ENCODE results near the gene ITGB1.

Gene ITGB1

GRCh38 chr10:32955299-32955772 lies 2.7 kb downstream of the ITGB1 start:
- no peak for DNase-seq (ENCODE audit: low read depth)

GRCh38 chr10:32954545-32955298 lies 3.3 kb downstream of the ITGB1 start:
- DNase-seq (ENCODE audit: low read depth) = no peak

- no peak for DNase-seq (ENCODE audit: low read depth)
Measured at GRCh38 chr10:32954080-32954479, 4.0 kb downstream of the ITGB1 start.

- no peak for DNase-seq (ENCODE audit: low read depth)
Measured at GRCh38 chr10:32953277-32953927, 4.6 kb downstream of the ITGB1 start.

- no peak for DNase-seq (ENCODE audit: low read depth)
Measured at GRCh38 chr10:32952541-32953276, 5.3 kb downstream of the ITGB1 start.

GRCh38 chr10:32952094-32952493 lies 5.9 kb downstream of the ITGB1 start:
- no peak for DNase-seq (ENCODE audit: low read depth)

- no peak for DNase-seq (ENCODE audit: low read depth)
Measured at GRCh38 chr10:32951111-32951510, 6.9 kb downstream of the ITGB1 start.

- no peak for DNase-seq (ENCODE audit: low read depth)
Measured at GRCh38 chr10:32950591-32951108, 7.4 kb downstream of the ITGB1 start.

- DNase-seq (ENCODE audit: low read depth) = no peak
Measured at GRCh38 chr10:32949221-32949678, 8.8 kb downstream of the ITGB1 start.

GRCh38 chr10:32948451-32948850 lies 9.6 kb downstream of the ITGB1 start:
- DNase-seq (ENCODE audit: low read depth) = peak; percentile 26

GRCh38 chr10:32947586-32947985 lies 10.4 kb downstream of the ITGB1 start:
- no peak for DNase-seq (ENCODE audit: low read depth)

- no peak for DNase-seq (ENCODE audit: low read depth)
Measured at GRCh38 chr10:32946108-32946507, 11.9 kb downstream of the ITGB1 start.

GRCh38 chr10:32943854-32944661 lies 14.0 kb downstream of the ITGB1 start:
- no peak for DNase-seq (ENCODE audit: low read depth)

GRCh38 chr10:32943395-32943794 lies 14.6 kb downstream of the ITGB1 start:
- no peak for DNase-seq (ENCODE audit: low read depth)

- DNase-seq (ENCODE audit: low read depth) = no peak
Measured at GRCh38 chr10:32942081-32942480, 15.9 kb downstream of the ITGB1 start.

- DNase-seq (ENCODE audit: low read depth) = no peak
Measured at GRCh38 chr10:32941357-32941756, 16.7 kb downstream of the ITGB1 start.

- no peak for DNase-seq (ENCODE audit: low read depth)
Measured at GRCh38 chr10:32940321-32941301, 17.4 kb downstream of the ITGB1 start.

- no peak for DNase-seq (ENCODE audit: low read depth)
Measured at GRCh38 chr10:32939296-32940111, 18.5 kb downstream of the ITGB1 start.

- DNase-seq (ENCODE audit: low read depth) = no peak
Measured at GRCh38 chr10:32938554-32939061, 19.4 kb downstream of the ITGB1 start.
